HG02973 (cell line): ENCODE data around the gene CEP128.

ENCODE experiments used
- ATAC-seq: cut with Tn5 transposase; IDR thresholded peaks from one replicate; pipeline ENCODE4 v1.9.1; 2021; ENCODE audit warnings: moderate library complexity; ENCODE audit not compliant: unreplicated experiment

The CEP128 gene

DNA sequence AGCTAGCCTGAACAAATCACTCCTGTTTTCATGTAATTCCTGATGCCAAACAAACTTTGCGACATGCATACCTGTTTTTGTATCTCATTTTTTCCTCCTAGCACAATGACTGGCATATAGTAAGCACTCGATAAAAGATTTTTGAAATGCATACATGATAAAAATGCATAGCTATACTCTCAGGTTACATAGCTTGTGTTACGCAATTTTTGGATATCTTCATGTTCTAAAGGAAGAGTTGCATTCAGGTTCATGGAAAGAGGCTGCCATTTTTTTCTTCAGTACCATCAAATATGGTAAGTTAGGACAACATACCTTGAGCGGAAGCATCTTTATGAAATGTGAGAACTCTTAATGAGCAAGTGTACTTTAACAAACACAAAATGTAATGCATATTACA, 445.4 kb downstream of the CEP128 start:
- ATAC-seq, result no peak

- ATAC-seq, result no peak
These were observed 446.8 kb downstream of the CEP128 start for GRCh38 chr14:80494769-80495168.

DNA sequence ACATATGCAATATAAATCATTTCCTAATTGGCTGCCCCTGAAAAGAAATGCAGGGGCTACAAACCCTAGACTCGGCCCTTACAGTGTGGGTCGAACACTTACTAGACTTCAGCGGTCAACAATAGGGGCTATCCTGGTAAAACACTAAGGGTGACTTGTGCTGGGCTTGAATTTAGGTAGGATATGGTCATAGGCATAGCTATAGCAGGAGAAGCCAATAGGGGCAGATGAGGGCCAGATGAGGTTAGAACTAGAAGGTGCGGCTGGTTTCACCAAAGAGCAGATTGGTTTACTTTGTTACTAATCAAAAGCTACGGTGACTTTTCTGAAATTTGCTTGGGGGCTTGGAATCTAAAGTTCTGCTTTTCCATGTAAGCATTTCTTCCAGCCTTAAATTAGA, 447.9 kb downstream of the CEP128 start:
- no peak for ATAC-seq

GRCh38 chr14:80491650-80492049, 449.9 kb downstream of the CEP128 start:
- no peak for ATAC-seq

DNA sequence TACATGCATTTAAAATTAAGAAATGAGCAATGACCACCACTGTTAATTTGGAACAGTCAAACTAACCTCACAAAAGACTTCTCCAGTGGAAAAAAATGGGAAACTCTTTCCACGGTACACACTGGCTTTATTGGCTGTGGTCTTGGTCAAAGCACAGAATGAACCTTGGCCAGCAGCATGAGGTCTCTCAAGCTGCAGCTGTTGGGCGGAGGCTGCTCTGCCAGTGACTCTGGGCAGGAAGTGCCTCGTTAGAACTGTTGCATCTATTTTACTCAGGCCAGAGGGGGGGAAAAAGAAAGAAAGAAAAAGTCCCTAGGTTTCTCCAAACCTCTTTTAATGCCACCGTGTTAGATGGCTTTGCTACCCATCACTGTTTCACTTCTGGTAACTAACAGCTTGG, 450.4 kb downstream of the CEP128 start:
- ATAC-seq, result peak; percentile 94

DNA sequence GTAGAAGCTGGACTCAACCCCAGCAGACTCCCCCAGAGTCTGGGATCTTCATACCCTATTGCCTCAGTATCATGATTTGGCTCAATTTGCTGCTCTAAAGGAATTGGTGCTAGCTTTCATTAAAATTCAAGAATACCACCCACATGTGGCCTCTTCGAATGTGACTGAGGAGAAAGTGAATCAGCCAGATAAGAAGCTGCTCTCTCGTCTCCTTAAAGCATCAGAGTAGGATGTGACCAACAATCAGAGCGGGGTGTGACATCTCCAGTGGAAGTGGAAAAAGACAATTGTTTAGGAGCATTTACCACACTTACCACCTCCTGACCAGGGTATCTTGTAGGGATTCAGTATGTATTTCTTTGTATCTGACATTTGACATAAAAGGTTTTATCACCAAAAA, 452.0 kb downstream of the CEP128 start:
- ATAC-seq, result no peak

DNA sequence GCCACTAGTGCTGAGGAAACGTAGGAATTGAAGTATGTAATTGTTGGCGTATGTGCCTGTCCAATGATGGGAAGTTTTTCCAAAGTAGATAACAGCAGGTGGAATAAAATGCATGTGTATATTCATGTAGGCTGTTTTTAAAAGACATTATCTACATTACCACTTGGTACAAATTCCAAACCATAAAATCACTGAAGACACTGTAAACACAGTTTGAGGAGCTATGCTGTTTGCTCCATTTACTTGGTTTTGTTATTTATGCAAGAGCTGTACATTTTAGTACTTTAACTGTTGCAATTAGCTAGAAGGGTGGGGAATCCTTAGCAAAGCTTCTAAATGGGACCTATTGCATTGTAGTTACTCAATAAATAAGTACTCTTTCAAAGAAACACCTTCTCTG, 455.8 kb downstream of the CEP128 start:
- no peak for ATAC-seq

DNA sequence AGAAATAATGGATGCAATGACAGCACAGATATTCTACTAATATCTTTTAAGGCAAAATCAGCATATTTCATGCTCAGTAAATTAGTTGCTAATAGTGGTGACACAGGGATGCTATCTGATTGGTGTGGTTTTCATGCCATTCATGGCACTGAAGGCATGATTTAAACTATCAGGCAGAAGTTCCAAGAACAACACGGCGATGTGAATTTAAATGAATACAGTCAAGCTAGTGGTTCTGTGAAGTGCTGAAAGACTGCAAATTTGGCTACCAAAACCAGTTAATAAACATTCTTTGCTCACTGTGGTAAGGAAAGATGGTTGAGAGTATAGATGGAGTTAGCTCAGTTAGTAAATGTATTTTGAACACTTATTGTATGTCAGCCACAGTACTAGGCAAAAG, 458.2 kb downstream of the CEP128 start:
- ATAC-seq, result no peak

- ATAC-seq, result no peak
These were observed 464.0 kb downstream of the CEP128 start for GRCh38 chr14:80477388-80478160.

DNA sequence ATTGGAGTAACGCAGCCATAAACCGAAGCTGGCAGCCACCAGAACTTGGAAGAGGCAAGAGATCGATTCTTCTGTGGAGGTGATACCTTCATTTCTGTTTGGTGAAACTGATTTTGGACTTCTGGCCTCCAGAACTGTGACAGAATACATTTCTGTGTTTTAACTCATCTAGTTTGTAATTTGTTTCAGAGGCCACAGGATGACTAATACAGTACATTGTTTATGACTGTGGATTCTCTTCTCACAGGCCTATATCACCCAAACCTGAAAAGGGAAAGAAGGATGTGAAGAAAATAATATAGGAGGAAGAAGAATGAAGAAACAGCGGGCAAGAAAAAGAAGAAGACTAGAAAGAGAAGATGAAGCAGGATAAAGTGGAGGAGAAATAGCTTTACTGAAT, 466.5 kb downstream of the CEP128 start:
- ATAC-seq, result no peak

DNA sequence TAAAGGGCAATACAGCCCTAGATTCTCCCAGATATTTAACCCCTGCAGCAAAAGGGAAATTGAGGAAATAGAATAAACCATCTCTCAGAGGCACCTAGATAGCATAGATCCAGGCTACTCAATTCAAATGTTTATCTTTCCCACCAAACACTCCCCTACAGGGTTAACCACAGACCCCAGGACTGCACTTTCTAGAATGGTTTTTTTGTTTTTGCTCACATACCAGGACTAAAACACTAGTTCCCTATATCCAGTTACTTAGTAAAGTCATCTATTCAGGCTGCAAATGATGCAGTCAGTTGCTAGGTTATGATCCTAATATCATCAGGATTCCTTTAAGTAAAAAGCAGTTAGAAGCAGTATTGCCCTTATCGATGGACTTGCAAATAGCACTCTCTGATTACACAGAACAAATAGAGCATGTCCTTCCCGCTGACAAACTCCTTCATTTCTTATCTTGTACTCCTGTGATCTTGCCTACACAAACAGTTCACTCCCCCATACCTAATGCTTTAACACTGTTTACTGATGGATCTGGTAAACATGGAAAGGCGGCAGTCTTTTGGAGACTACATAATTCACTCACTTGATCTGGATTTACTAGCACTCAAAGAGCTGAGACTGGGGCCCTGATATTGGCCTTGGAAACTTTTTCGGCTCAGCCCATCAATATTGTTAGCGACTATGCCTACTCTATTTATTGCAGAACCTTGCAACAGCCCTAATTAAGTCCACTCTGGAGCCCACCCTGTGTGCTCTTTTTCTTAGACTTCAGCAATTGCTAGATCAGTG, 473.0 kb downstream of the CEP128 start:
- no peak for ATAC-seq

- no peak for ATAC-seq
These were observed 475.9 kb downstream of the CEP128 start for GRCh38 chr14:80465546-80466220.

- ATAC-seq, result no peak
These were observed 476.9 kb downstream of the CEP128 start for GRCh38 chr14:80464531-80465149.

DNA sequence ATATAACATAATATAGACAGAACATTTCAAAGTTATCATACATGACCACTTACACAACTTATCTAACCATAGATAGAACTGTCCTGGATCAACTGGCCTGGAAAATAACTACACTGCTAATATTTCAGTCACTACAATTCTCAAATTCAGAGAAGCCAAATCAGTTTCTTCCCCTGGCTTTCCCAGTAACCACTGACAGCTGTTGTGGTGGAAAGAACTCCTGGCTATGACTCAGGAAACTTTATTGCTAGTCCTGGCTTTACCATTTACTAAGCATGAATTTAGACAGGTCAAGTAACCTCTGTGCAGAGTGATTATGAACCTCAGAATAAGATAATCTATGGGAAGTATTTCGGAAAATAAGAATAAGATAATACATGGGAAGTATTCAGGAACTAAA, 485.3 kb downstream of the CEP128 start:
- ATAC-seq, result no peak

DNA sequence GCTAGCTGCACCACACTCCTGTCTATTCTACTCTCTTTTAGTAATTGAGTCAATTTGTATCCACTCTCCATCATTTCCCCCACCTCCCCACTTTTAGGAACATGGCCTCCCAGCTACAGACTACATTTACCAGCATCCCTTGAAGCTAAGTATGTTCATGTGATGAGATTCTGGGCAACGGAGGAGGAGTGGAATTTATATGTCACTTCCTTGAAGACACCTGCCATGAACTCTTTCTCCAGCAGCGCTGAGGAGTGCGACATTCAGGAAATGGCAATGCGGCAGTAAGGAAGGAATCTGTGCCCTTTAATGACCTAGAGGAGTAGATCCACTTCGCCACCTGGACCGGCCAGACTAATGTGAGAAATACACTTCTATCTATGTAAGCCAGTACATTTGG, 486.5 kb downstream of the CEP128 start:
- no peak for ATAC-seq

GRCh38 chr14:80448267-80448666, 493.3 kb downstream of the CEP128 start:
- no peak for ATAC-seq

- no peak for ATAC-seq
These were observed 494.1 kb downstream of the CEP128 start for GRCh38 chr14:80447392-80447791.
